Measurements from ENCODE around the gene AP3D1. TPM values are rescaled to one million over a fixed set of nuclear protein-coding genes. Genes with fewer than 3 reads are reported as not detected.
"Not testable (repeated sequence)": the region's sequence is repeated elsewhere in the genome, so short reads cannot be mapped to it uniquely, and the experiment has no call there.

Gene AP3D1
- total RNA-seq (100 to 1,000 TPM; 201 to 204 TPM), polyA plus RNA-seq (ENCODE audit: insufficient read depth, low read depth, low replicate concordance) (134 TPM)
- long read RNA-seq, donor 1, partial matches to known transcripts: 1,844 of 1,880 reads
- long read RNA-seq, donor 1, other reads (novel, unspliced or antisense): 33 of 1,880 reads
- long read RNA-seq, donor 2, partial matches to known transcripts: 972 of 1,111 reads
- long read RNA-seq, donor 2, other reads (novel, unspliced or antisense): 135 of 1,111 reads

- H3K4me1 ChIP-seq: peaks cover 16% of the 10 kb centered on the region
- peak; percentile 100 for DNase-seq
- peak within 1 kb of the TSS; percentile 75 to 84 for H3K27ac ChIP-seq
- intact Hi-C loops (cut with DNase I; ENCODE audit: low total_unique reads): loop anchor here (10.0 kb wide), 1 partner anchor 123 kb away; no protein-coding TSS in a partner anchor
- WGBS, 2 donors: 2 to 8% methylated on average over 14 to 66 of the region's 74 CpGs
- no peaks in the 10 kb centered on the region for H3K36me3 ChIP-seq (ENCODE audit: low read depth, missing control alignments)
- no peak for TF ChIP-seq CTCF (IDR thresholded peaks at IDR 0.05)
- TF ChIP-seq POLR2A (IDR thresholded peaks at IDR 0.05): no peak
- H3K4me3 ChIP-seq: peak within 1 kb of the TSS; percentile 93 to 96
- no peaks in the 10 kb centered on the region for H3K9me3 ChIP-seq
- H3K27me3 ChIP-seq: no peaks in the 10 kb centered on the region
These were observed at the start of gene AP3D1 for GRCh38 chr19:2151339-2152229. Gene AP3D1 (minus strand): TSS chr19:2151566. CDS start chr19:2151334, 232 bp downstream.

GRCh38 chr19:2200624-2201294 is 49.4 kb upstream of the AP3D1 start:
- H3K27me3 ChIP-seq; intact Hi-C loops (cut with DNase I; ENCODE audit: low total_unique reads); H3K9me3 ChIP-seq; H3K4me3 ChIP-seq; H3K4me1 ChIP-seq; H3K36me3 ChIP-seq (ENCODE audit: low read depth, missing control alignments); H3K27ac ChIP-seq; DNase-seq: not testable (repeated sequence)
- WGBS, 2 donors: 93 to 94% methylated on average over 50 of the region's 50 CpGs

- Histone ChIP-seq H3K4me3 (no peak overlapping the region), H3K27me3 (no peaks in the 10 kb centered on the region), H3K9me3 (no peaks in the 10 kb centered on the region), H3K36me3 (ENCODE audit: low read depth, missing control alignments) (no peaks in the 10 kb centered on the region), H3K27ac (no peak overlapping the region), H3K4me1 (no peaks in the 10 kb centered on the region)
- intact Hi-C loops (cut with DNase I; ENCODE audit: low total_unique reads): no loop called here
- no peak for DNase-seq
- TF ChIP-seq POLR2A (IDR thresholded peaks at IDR 0.05) (no peak), CTCF (IDR thresholded peaks at IDR 0.05) (no peak)
- 92 to 96% methylated on average over 9 to 27 of the region's 37 CpGs for WGBS, 2 donors
These were observed 48.7 kb upstream of the AP3D1 start for GRCh38 chr19:2199861-2200623.

GRCh38 chr19:2199215-2199614 is 47.8 kb upstream of the AP3D1 start:
- Histone ChIP-seq H3K36me3 (ENCODE audit: low read depth, missing control alignments) (no peaks in the 10 kb centered on the region), H3K4me1 (no peaks in the 10 kb centered on the region), H3K27ac (no peak overlapping the region), H3K4me3 (no peak overlapping the region), H3K9me3 (no peaks in the 10 kb centered on the region), H3K27me3 (no peaks in the 10 kb centered on the region)
- DNase-seq: no peak
- TF ChIP-seq CTCF (IDR thresholded peaks at IDR 0.05) (no peak), POLR2A (IDR thresholded peaks at IDR 0.05) (no peak)
- intact Hi-C loops (cut with DNase I; ENCODE audit: low total_unique reads): no loop called here
- 79% methylated on average over 14 of the region's 18 CpGs; no CpG with 5 or more reads in 1 of the 2 donors for WGBS, 2 donors
